ENCODE measurements around the gene KCNQ5. TPM values are rescaled to one million over a fixed set of nuclear protein-coding genes. Genes with fewer than 3 reads are reported as not detected.

The KCNQ5 gene
- total RNA-seq, 1 experiment from 2014 or later: 0.07 TPM

GRCh38 chr6:73225396-73225795 lies 603.5 kb downstream of the KCNQ5 start, which contains the start of gene KHDC1L:
Gene KHDC1L (minus strand): TSS chr6:73225496. CDS start chr6:73225408, 88 bp downstream.
- H3K18ac ChIP-seq (ENCODE audit: insufficient read length, low read depth, low read length): no peak within 1 kb of the TSS
- no peak within 1 kb of the TSS for H2BK120ac ChIP-seq (ENCODE audit: low read depth, low read length, poor library complexity, severe bottlenecking)
- H3K4me2 ChIP-seq (ENCODE audit: insufficient read depth, insufficient read length, low read length): no peak within 1 kb of the TSS
- WGBS (ENCODE audit: extremely low coverage, insufficient read length, low lambda C conversion rate): no CpG with 5 or more reads among the region's 4 CpGs
- no peak within 1 kb of the TSS for H3K9ac ChIP-seq (ENCODE audit: extremely low read depth, insufficient read length, low read length)
- H4K91ac ChIP-seq (ENCODE audit: insufficient read length, low read depth, low read length): no peak within 1 kb of the TSS
- no peak within 1 kb of the TSS for H3K27ac ChIP-seq (ENCODE audit: insufficient read length, low read depth, low read length)
- Mint-ChIP-seq H3K4me1 (no peaks in the 10 kb centered on the region), H3K36me3 (ENCODE audit: insufficient read depth in 1 of 3, low read depth in 3 of 3) (peaks cover 2 to 5% (median 3%) of the 10 kb centered on the region in 3 experiments; a peak in 3 of 7 replicates), H3K9me3 (peaks cover 0 to 3% of the 10 kb centered on the region in 2 experiments; a peak in 2 of 5 replicates), H3K27ac (no peak within 1 kb of the TSS), H3K4me3 (no peak within 1 kb of the TSS), H3K27me3 (ENCODE audit: low read depth) (no peaks in the 10 kb centered on the region)
- H3K79me1 ChIP-seq (ENCODE audit: insufficient read depth, low read depth, low read length, poor library complexity, severe bottlenecking): no peaks in the 10 kb centered on the region
- H3K56ac ChIP-seq (ENCODE audit: insufficient read length, low read depth, low read length): no peak within 1 kb of the TSS
- no peaks in the 10 kb centered on the region for H3K23me2 ChIP-seq (ENCODE audit: insufficient read length, low read depth, low read length, poor library complexity, severe bottlenecking)
- H3K4me1 ChIP-seq (ENCODE audit: insufficient read depth, low read length): no peaks in the 10 kb centered on the region
- H2BK12ac ChIP-seq (ENCODE audit: insufficient read length, low read depth, low read length): no peak within 1 kb of the TSS
- no peak within 1 kb of the TSS for H2BK5ac ChIP-seq (ENCODE audit: insufficient read length, low read length)
- no peak within 1 kb of the TSS for H3T11ph ChIP-seq (ENCODE audit: low read length)
- H2AK5ac ChIP-seq (ENCODE audit: insufficient read length, low read length): no peak within 1 kb of the TSS
- H2BK15ac ChIP-seq (ENCODE audit: low read depth, low read length): no peak within 1 kb of the TSS
- H3K9me3 ChIP-seq (ENCODE audit: control insufficient read depth, low read depth, low read length): no peaks in the 10 kb centered on the region
- H4K5ac ChIP-seq (ENCODE audit: insufficient read length, low read depth, low read length): no peak within 1 kb of the TSS
- H3K27me3 ChIP-seq (ENCODE audit: insufficient read depth, low read length): no peaks in the 10 kb centered on the region
- H3K79me2 ChIP-seq (ENCODE audit: insufficient read depth, low read length): no peaks in the 10 kb centered on the region
- H2AFZ ChIP-seq (ENCODE audit: low read length): no peak within 1 kb of the TSS
- no peak within 1 kb of the TSS for H2BK20ac ChIP-seq (ENCODE audit: low read depth, low read length, poor library complexity, severe bottlenecking)
- H4K8ac ChIP-seq (replicated peaks; ENCODE audit: insufficient read length, low read depth, low read length): no peak within 1 kb of the TSS
- DNase-seq: no peak
- no peak for TF ChIP-seq CTCF (conservative IDR thresholded peaks at IDR 0.05)
- no peaks in the 10 kb centered on the region for H4K20me1 ChIP-seq (ENCODE audit: control insufficient read depth, insufficient read depth, insufficient read length)
- no peak within 1 kb of the TSS for H3K4ac ChIP-seq (ENCODE audit: low read depth, low read length)
- H3K14ac ChIP-seq (ENCODE audit: insufficient read depth, low read length): 0 out of 2 replicates have a peak within 1 kb of the TSS, but pooled peaks have one; percentile 28
- no peak within 1 kb of the TSS for H3K23ac ChIP-seq (ENCODE audit: insufficient read length, low read depth, low read length)

Data from H9 (cell line).